Immature natural killer cell (primary cell): ENCODE data around the gene RHOU. TPM values are rescaled to one million over a fixed set of nuclear protein-coding genes. Genes with fewer than 3 reads are reported as not detected.

Experiments used
- DNase-seq, 3 donors: peaks; one replicate each; pipeline ENCODE4 v3.0.0; 2022; ENCODE audit warnings: mixed read lengths in 1 of 3
- H3K27ac Mint-ChIP-seq, 6 donors: one replicate each; pipeline ENCODE4 v1.8.0; 2020; ENCODE audit warnings: mixed read lengths in 6 of 6, mild to moderate bottlenecking in 5 of 6, inconsistent platforms in 4 of 6, moderate library complexity in 3 of 6
- H3K27me3 Mint-ChIP-seq, 3 donors: one replicate each; pipeline ENCODE4 v1.8.0; 2020 to 2021; ENCODE audit warnings: low read depth in 3 of 3, mild to moderate bottlenecking in 3 of 3, mixed read lengths in 3 of 3, moderate library complexity in 3 of 3, inconsistent platforms in 1 of 3
- H3K36me3 Mint-ChIP-seq, 3 donors: one replicate each; pipeline ENCODE4 v1.8.0; 2020; ENCODE audit warnings: mixed read lengths in 3 of 3, inconsistent platforms in 2 of 3, mild to moderate bottlenecking in 2 of 3
- H3K4me1 Mint-ChIP-seq, 2 donors: one replicate each; pipeline ENCODE4 v1.8.0; 2020; ENCODE audit warnings: inconsistent platforms in 2 of 2, mild to moderate bottlenecking in 2 of 2, mixed read lengths in 2 of 2, moderate library complexity in 1 of 2
- H3K4me3 Mint-ChIP-seq, 5 donors: one replicate each; pipeline ENCODE4 v1.8.0; 2020; ENCODE audit warnings: mild to moderate bottlenecking in 5 of 5, mixed read lengths in 5 of 5, inconsistent platforms in 3 of 5, moderate library complexity in 3 of 5
- H3K9me3 Mint-ChIP-seq, 6 donors: one replicate each; pipeline ENCODE4 v1.8.0; 2020; ENCODE audit warnings: mild to moderate bottlenecking in 6 of 6, mixed read lengths in 6 of 6, inconsistent platforms in 4 of 6, moderate library complexity in 3 of 6
- polyA plus RNA-seq, 3 donors: library from polyadenylated mRNA; unstranded; fragments of 300-500 nt; fragmentation: Illumina TruSeq; gene quantifications; one replicate each; pipeline ENCODE4 v1.2.3, GENCODE V29; 2021

Gene RHOU
- polyA plus RNA-seq, 3 donors from 2014 or later = 0.22 to 0.29 TPM; not detected in 1

DNA sequence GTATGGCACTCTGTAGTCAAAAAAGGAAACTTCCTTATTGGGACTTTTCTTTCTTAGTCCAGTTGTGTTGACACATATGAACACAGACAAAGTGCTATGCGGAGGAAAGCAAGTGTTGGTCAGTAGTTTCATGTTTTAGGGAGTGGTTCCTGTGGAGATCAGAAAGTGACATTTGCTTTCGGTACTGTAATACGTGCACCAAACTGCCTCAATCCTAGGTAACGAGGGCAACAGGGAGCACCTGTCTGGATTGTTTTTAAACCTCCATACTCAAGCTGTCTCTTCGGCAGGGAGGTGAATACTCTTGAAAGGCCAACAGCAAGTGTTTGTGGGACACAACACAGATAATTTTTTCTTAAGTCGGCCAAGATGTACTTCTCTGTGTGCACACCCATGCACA is 9.1 kb downstream of the RHOU start:
- Mint-ChIP-seq H3K9me3 (no peaks in the 10 kb centered on the region), H3K36me3 (peaks cover 0 to 22% (median 21%) of the 10 kb centered on the region in 3 donors), H3K4me1 (peaks cover 16% of the 10 kb centered on the region in 2 donors), H3K4me3 (no peak overlapping the region), H3K27ac (no peak overlapping the region), H3K27me3 (peaks cover 0 to 8% (median 3%) of the 10 kb centered on the region in 3 donors)
- DNase-seq = no peak

GRCh38 chr1:228744918-228745317 is 9.6 kb downstream of the RHOU start:
- Mint-ChIP-seq H3K4me3 (no peak overlapping the region), H3K9me3 (no peaks in the 10 kb centered on the region), H3K27ac (no peak overlapping the region), H3K27me3 (peaks cover 0 to 7% (median 1%) of the 10 kb centered on the region in 3 donors), H3K36me3 (peaks cover 0 to 22% (median 16%) of the 10 kb centered on the region in 3 donors), H3K4me1 (peaks cover 14 to 20% of the 10 kb centered on the region in 2 donors)
- no peak for DNase-seq

GRCh38 chr1:228745497-228745896 is 10.2 kb downstream of the RHOU start:
- Mint-ChIP-seq H3K4me1 (peaks cover 14 to 21% of the 10 kb centered on the region in 2 donors), H3K27me3 (peaks cover 0 to 6% (median under 1%) of the 10 kb centered on the region in 3 donors), H3K4me3 (no peak overlapping the region), H3K9me3 (no peaks in the 10 kb centered on the region), H3K27ac (no peak overlapping the region), H3K36me3 (peaks cover 0 to 21% (median 16%) of the 10 kb centered on the region in 3 donors)
- no peak for DNase-seq

DNA sequence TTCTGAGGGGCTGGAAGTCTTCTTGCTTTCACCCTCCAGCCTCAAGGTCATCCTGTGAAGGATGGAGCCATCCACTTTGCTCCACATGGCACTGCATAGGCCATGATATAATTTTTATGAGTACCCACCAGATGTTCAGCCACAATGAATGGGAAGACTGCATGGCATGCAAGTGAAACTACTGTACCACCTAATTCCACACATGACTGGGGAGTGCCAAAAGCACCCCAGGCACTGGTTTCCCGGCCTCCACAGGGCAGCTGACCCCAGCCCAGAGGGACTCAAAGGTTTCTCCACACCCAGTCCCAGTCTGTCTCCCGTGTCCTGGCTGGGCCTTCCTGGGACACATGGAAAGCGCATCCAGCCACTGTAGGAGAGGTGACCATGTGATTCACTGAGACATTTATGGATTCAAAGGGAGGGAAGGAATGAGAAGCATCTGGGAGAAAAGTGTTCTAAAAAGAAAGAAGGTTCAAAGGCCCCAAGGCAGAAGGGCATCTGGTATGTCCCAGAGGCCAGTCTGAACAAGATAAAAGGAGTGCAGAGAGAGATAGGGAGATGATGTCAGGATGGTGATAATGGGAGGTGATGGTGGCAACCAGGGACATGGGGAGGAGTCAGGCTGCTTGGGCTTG is 12.1 kb downstream of the RHOU start:
- H3K9me3 Mint-ChIP-seq = no peaks in the 10 kb centered on the region
- H3K4me3 Mint-ChIP-seq = peak overlapping the region in 1 of 5 donors; percentile 59
- peaks cover 0 to 15% (median 15%) of the 10 kb centered on the region in 3 donors for H3K36me3 Mint-ChIP-seq
- no peak for DNase-seq
- peaks cover 14 to 21% of the 10 kb centered on the region in 2 donors for H3K4me1 Mint-ChIP-seq
- H3K27ac Mint-ChIP-seq = no peak overlapping the region
- H3K27me3 Mint-ChIP-seq = peaks cover 2 to 6% (median 4%) of the 10 kb centered on the region in 3 donors

GRCh38 chr1:228748029-228748428 is 12.8 kb downstream of the RHOU start:
- no peak for DNase-seq
- H3K27me3 Mint-ChIP-seq = peaks cover 2 to 6% (median 4%) of the 10 kb centered on the region in 3 donors
- H3K4me3 Mint-ChIP-seq = peak overlapping the region in 3 of 5 donors; percentile 22 to 64 (median 48)
- no peak overlapping the region for H3K27ac Mint-ChIP-seq
- peaks cover 0 to 12% (median 12%) of the 10 kb centered on the region in 3 donors for H3K36me3 Mint-ChIP-seq
- H3K9me3 Mint-ChIP-seq = no peaks in the 10 kb centered on the region
- H3K4me1 Mint-ChIP-seq = peaks cover 14 to 21% of the 10 kb centered on the region in 2 donors

GRCh38 chr1:228748431-228748830 is 13.2 kb downstream of the RHOU start:
- peaks cover 2 to 8% (median 7%) of the 10 kb centered on the region in 3 donors for H3K27me3 Mint-ChIP-seq
- peak overlapping the region in 3 of 5 donors; percentile 22 to 64 (median 48) for H3K4me3 Mint-ChIP-seq
- H3K36me3 Mint-ChIP-seq = peaks cover 0 to 9% (median 9%) of the 10 kb centered on the region in 3 donors
- DNase-seq = peak; percentile 1 to 42 (median 28)
- peaks cover 14 to 21% of the 10 kb centered on the region in 2 donors for H3K4me1 Mint-ChIP-seq
- no peak overlapping the region for H3K27ac Mint-ChIP-seq
- no peaks in the 10 kb centered on the region for H3K9me3 Mint-ChIP-seq

GRCh38 chr1:228749765-228750164 is 14.5 kb downstream of the RHOU start:
- no peak overlapping the region for H3K27ac Mint-ChIP-seq
- H3K4me3 Mint-ChIP-seq = no peak overlapping the region
- no peaks in the 10 kb centered on the region for H3K9me3 Mint-ChIP-seq
- no peak for DNase-seq
- H3K36me3 Mint-ChIP-seq = no peaks in the 10 kb centered on the region
- H3K27me3 Mint-ChIP-seq = peaks cover 7 to 14% (median 7%) of the 10 kb centered on the region in 3 donors
- peaks cover 14 to 21% of the 10 kb centered on the region in 2 donors for H3K4me1 Mint-ChIP-seq

DNA sequence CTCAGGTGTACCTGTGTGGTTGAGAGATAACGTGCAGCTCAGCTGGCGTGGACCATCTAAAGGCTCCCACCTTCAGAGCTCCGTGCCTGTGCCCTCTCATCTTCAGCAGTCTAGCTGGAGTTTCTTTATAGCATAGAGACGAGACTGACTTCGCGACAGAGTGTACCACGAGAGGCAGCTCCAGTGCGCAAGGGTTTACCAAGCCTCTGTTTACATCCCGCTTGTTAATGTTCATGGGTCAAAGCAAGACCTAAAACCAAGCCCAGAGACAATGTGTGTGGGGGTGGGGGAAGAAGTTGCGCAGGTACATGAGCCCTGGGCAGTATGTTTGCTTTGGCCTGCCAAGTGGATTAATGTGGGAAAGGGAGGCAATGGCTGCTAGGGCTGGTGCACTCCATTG is 15.6 kb downstream of the RHOU start:
- Mint-ChIP-seq H3K4me1 (peaks cover 16 to 28% of the 10 kb centered on the region in 2 donors), H3K27me3 (peaks cover 7 to 15% (median 9%) of the 10 kb centered on the region in 3 donors), H3K36me3 (peaks cover 0 to 2% (median 2%) of the 10 kb centered on the region in 3 donors), H3K27ac (no peak overlapping the region), H3K9me3 (peaks cover 0 to 3% (median 0%) of the 10 kb centered on the region in 6 donors), H3K4me3 (no peak overlapping the region)
- no peak for DNase-seq

- Mint-ChIP-seq H3K9me3 (peaks cover 0 to 3% (median 0%) of the 10 kb centered on the region in 6 donors), H3K4me1 (peaks cover 18 to 34% of the 10 kb centered on the region in 2 donors), H3K36me3 (peaks cover 0 to 5% (median 2%) of the 10 kb centered on the region in 3 donors), H3K27ac (no peak overlapping the region), H3K27me3 (peaks cover 11 to 15% (median 13%) of the 10 kb centered on the region in 3 donors), H3K4me3 (no peak overlapping the region)
- no peak for DNase-seq
Measured at GRCh38 chr1:228751360-228752098, 16.2 kb downstream of the RHOU start.

GRCh38 chr1:228752258-228752657 is 17.0 kb downstream of the RHOU start:
- no peak for DNase-seq
- peaks cover 15 to 18% (median 17%) of the 10 kb centered on the region in 3 donors for H3K27me3 Mint-ChIP-seq
- H3K4me3 Mint-ChIP-seq = no peak overlapping the region
- no peak overlapping the region for H3K27ac Mint-ChIP-seq
- peaks cover 0 to 12% (median 2%) of the 10 kb centered on the region in 3 donors for H3K36me3 Mint-ChIP-seq
- H3K9me3 Mint-ChIP-seq = peaks cover 0 to 3% (median 0%) of the 10 kb centered on the region in 6 donors
- H3K4me1 Mint-ChIP-seq = peaks cover 20 to 42% of the 10 kb centered on the region in 2 donors

GRCh38 chr1:228752675-228753265 is 17.5 kb downstream of the RHOU start:
- DNase-seq = no peak
- Mint-ChIP-seq H3K36me3 (peaks cover 0 to 13% (median 2%) of the 10 kb centered on the region in 3 donors), H3K27ac (no peak overlapping the region), H3K27me3 (peaks cover 12 to 18% (median 17%) of the 10 kb centered on the region in 3 donors), H3K4me1 (peaks cover 17 to 41% of the 10 kb centered on the region in 2 donors), H3K9me3 (peaks cover 0 to 3% (median 0%) of the 10 kb centered on the region in 6 donors), H3K4me3 (no peak overlapping the region)

DNA sequence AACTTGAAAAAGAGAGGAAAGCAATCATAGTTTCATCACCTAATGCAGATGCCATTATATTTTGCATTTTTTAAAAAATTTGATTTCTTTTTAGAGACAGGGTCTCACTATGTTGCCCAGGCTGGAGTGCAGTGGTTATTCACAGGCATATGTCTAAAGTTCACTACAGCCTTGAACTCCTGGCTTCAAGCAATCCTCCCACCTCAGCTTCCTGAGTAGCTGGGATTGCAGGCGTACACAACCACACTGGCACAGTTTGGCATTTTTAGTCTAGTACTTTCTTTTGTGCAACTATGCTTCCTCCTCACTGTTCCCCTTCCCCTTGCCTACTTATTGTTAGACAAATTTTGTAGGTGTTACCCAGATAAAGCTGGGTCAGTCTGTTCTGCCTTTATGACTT is 18.0 kb downstream of the RHOU start:
- DNase-seq = no peak
- Mint-ChIP-seq H3K4me3 (no peak overlapping the region), H3K9me3 (peaks cover 0 to 3% (median 0%) of the 10 kb centered on the region in 6 donors), H3K27me3 (peaks cover 14 to 18% (median 17%) of the 10 kb centered on the region in 3 donors), H3K36me3 (peaks cover 0 to 13% (median 2%) of the 10 kb centered on the region in 3 donors), H3K27ac (no peak overlapping the region), H3K4me1 (peaks cover 13 to 35% of the 10 kb centered on the region in 2 donors)

- peaks cover 0 to 3% (median 0%) of the 10 kb centered on the region in 6 donors for H3K9me3 Mint-ChIP-seq
- peaks cover 7 to 30% of the 10 kb centered on the region in 2 donors for H3K4me1 Mint-ChIP-seq
- no peak for DNase-seq
- H3K4me3 Mint-ChIP-seq = no peak overlapping the region
- peaks cover 14 to 18% (median 17%) of the 10 kb centered on the region in 3 donors for H3K27me3 Mint-ChIP-seq
- H3K27ac Mint-ChIP-seq = no peak overlapping the region
- peaks cover 0 to 13% (median 2%) of the 10 kb centered on the region in 3 donors for H3K36me3 Mint-ChIP-seq
Measured at GRCh38 chr1:228753786-228754360, 18.6 kb downstream of the RHOU start.
